ENCODE data around the gene TSPAN15.

DNA sequence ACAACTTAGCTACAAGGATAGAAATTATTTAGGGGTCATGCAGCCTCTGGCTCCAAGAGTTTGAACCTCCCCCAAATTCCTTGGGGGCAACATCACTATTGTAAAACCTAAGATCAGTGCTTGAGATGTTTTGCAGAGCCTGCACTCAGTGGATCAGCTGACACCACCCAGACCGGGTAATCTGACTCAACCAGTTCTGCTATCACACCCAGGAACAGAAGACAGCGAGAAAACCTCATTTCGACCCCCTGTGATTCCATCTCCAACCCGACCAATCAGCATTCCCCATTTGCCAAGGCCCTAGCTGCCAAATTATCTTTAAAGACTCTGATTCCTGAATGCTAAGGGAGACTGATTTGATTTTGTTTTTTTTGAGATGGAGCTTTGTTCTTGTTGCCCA is 39.8 kb upstream of the TSPAN15 start:
- TF ChIP-seq, protein P1, sequence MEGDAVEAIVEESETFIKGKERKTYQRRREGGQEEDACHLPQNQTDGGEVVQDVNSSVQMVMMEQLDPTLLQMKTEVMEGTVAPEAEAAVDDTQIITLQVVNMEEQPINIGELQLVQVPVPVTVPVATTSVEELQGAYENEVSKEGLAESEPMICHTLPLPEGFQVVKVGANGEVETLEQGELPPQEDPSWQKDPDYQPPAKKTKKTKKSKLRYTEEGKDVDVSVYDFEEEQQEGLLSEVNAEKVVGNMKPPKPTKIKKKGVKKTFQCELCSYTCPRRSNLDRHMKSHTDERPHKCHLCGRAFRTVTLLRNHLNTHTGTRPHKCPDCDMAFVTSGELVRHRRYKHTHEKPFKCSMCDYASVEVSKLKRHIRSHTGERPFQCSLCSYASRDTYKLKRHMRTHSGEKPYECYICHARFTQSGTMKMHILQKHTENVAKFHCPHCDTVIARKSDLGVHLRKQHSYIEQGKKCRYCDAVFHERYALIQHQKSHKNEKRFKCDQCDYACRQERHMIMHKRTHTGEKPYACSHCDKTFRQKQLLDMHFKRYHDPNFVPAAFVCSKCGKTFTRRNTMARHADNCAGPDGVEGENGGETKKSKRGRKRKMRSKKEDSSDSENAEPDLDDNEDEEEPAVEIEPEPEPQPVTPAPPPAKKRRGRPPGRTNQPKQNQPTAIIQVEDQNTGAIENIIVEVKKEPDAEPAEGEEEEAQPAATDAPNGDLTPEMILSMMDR (IDR thresholded peaks at IDR 0.05), result no peak
- no peak for TF ChIP-seq POLR2A (IDR thresholded peaks at IDR 0.05)

Data from right lobe of liver (tissue), 4 donors.